Lung (tissue), 12 donors: ENCODE data around the gene YPEL4. TPM values are rescaled to one million over a fixed set of nuclear protein-coding genes. Genes with fewer than 3 reads are reported as not detected.

ENCODE experiments used
- ATAC-seq: fragments of 200-7000 bp; cut with Tn5 transposase; one replicate; pipeline ENCODE4 v1.9.1; 2020; ENCODE audit warnings: moderate number of reproducible peaks; ENCODE audit not compliant: insufficient read depth, low FRiP score
- DNase-seq, 3 donors: peaks; one replicate each; pipeline ENCODE4 v3.0.0-alpha.2; 2013 to 2017
- H3K27ac ChIP-seq, 2 donors: one replicate each; pipeline ENCODE4 v1.5.1; 2013; ENCODE audit warnings: mild to moderate bottlenecking in 2 of 2, moderate library complexity in 2 of 2, control low read depth in 1 of 2, inconsistent platforms in 1 of 2, low read depth in 1 of 2, low read length in 1 of 2
- H3K27me3 ChIP-seq, 3 donors: one replicate each; pipeline ENCODE4 v1.5.1; 2013; ENCODE audit warnings: low read length in 2 of 3; ENCODE audit not compliant: control insufficient read depth in 3 of 3, insufficient read depth in 3 of 3
- H3K36me3 ChIP-seq, 4 donors: one replicate each; pipeline ENCODE4 v1.5.1; 2013; ENCODE audit warnings: low read length in 4 of 4, mild to moderate bottlenecking in 1 of 4, moderate library complexity in 1 of 4; ENCODE audit not compliant: control insufficient read depth in 4 of 4, insufficient read depth in 4 of 4
- H3K4me1 ChIP-seq, 5 donors: one replicate each; pipeline ENCODE4 v1.5.1; 2013; ENCODE audit warnings: low read length in 5 of 5, mild to moderate bottlenecking in 2 of 5, moderate library complexity in 1 of 5; ENCODE audit not compliant: control insufficient read depth in 5 of 5, insufficient read depth in 5 of 5
- H3K4me3 ChIP-seq: one replicate; pipeline ENCODE4 v1.5.1; 2013; ENCODE audit warnings: mild to moderate bottlenecking, control low read depth, moderate library complexity
- H3K9ac ChIP-seq, 2 donors: one replicate each; pipeline ENCODE4 v1.5.1; 2013; ENCODE audit warnings: low read length in 2 of 2, control low read depth in 1 of 2; ENCODE audit not compliant: insufficient read depth in 1 of 2
- H3K9me3 ChIP-seq, 4 donors: one replicate each; pipeline ENCODE4 v1.5.1; 2013; ENCODE audit warnings: low read length in 3 of 4, mild to moderate bottlenecking in 1 of 4, moderate library complexity in 1 of 4; ENCODE audit not compliant: control insufficient read depth in 4 of 4, insufficient read depth in 3 of 4
- WGBS, 2 donors: extraction: QIAGEN DNeasy Blood & Tissue Kit; methylation state at CpG; one replicate each; pipeline ENCODE4 v1.1.7; 2013; 5-methylcytosine and 5-hydroxymethylcytosine counted together
- polyA plus RNA-seq, 2 donors: library from polyadenylated mRNA; stranded (reverse); fragments of 200-250 nt; gene quantifications; one replicate each; pipeline ENCODE4 v1.2.1, GENCODE V29; 2013
- total RNA-seq, 2 donors: library from RNA; depleted of rRNA in 1 of 2; stranded (reverse); fragments of >200 nt in 1 of 2; gene quantifications; one replicate each; pipeline ENCODE4 v1.2.1, GENCODE V29; 2014 to 2021
- TF ChIP-seq, protein P1 (sequence below): IDR thresholded peaks from 2 replicates; pipeline ENCODE4 v1.5.1; 2012; ENCODE audit warnings: mild to moderate bottlenecking; ENCODE audit errors: control extremely low read depth, extremely low read depth
- donor health status: control.
- donor health status: control.
- donor health status: Bipolar disorder and iron deficiency.
- donor health status: healthy.
- donor health status: DM: yes; HTN: yes; CAD: no.

YPEL4 gene
- total and polyA plus RNA-seq, 4 donors, result 0.71 to 3.1 (median 1.4) TPM

DNA sequence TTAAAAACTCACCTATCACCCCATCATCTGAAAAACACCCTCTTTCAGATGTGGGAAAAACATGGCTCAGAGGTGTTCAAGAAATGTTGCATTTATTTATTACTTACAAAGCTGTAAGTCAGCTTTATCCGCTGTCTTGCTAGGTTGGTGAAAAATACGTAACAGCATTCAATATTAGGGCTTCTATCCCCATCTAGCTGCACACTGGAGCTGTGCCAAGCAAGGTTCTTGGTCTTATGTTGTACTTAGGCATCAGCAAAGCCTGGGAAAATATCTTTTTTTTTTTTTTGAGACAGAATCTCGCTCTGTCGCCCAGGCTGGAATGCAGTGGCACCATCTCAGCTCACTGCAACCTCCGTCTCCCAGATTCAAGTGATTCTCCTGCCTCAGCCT is 44.7 kb downstream of the YPEL4 start:
- Histone ChIP-seq H3K4me1 (peaks cover 0 to 18% (median 0%) of the 10 kb centered on the region in 5 donors), H3K36me3 (peaks cover 6 to 24% (median 16%) of the 10 kb centered on the region in 4 donors), H3K9me3 (no peaks in the 10 kb centered on the region), H3K27ac (no peak overlapping the region), H3K4me3 (no peak overlapping the region), H3K27me3 (no peaks in the 10 kb centered on the region), H3K9ac (no peak overlapping the region)
- 89 to 95% methylated on average over 5 of the region's 5 CpGs for WGBS, 2 donors
- TF ChIP-seq, protein P1, sequence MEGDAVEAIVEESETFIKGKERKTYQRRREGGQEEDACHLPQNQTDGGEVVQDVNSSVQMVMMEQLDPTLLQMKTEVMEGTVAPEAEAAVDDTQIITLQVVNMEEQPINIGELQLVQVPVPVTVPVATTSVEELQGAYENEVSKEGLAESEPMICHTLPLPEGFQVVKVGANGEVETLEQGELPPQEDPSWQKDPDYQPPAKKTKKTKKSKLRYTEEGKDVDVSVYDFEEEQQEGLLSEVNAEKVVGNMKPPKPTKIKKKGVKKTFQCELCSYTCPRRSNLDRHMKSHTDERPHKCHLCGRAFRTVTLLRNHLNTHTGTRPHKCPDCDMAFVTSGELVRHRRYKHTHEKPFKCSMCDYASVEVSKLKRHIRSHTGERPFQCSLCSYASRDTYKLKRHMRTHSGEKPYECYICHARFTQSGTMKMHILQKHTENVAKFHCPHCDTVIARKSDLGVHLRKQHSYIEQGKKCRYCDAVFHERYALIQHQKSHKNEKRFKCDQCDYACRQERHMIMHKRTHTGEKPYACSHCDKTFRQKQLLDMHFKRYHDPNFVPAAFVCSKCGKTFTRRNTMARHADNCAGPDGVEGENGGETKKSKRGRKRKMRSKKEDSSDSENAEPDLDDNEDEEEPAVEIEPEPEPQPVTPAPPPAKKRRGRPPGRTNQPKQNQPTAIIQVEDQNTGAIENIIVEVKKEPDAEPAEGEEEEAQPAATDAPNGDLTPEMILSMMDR, result no peak
- ATAC-seq, result no peak
- peak; percentile 58 to 80 (median 74) for DNase-seq

DNA sequence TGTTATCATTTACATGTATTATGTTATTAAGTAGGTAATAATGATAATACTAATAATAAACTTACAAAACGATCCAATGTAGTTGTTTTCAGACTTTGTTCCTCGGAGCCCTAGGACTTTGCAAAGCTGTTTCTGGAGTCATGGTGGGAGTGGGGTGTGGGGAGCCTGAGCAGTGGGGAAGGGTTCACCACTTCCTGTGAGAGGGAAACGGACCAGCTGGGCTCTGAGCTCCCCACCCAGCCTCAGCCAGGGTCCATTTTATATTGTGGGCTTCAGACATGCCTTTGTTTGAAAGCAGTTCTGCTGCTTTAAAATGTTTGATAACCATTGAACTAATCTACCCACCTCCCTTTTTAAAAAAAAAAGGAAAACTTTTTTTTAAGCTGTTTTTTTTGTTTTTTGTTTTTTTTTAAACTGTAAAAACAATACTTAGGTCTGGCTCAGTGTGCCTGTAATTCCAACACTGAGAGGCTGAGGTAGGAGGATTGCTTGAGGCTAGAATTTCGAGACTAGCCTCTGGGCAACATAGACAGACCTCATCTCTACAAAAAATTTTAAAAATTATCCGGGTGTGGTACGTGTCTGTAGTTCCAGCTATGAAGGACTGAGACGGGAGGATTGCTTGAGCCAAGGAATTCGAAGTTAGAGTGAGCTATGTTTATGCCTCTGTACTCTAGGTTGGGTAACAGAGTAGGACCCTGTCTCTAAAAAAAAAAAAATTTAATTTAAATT is 45.2 kb downstream of the YPEL4 start:
- Histone ChIP-seq H3K4me1 (peaks cover 0 to 20% (median 3%) of the 10 kb centered on the region in 5 donors), H3K36me3 (peaks cover 6 to 20% (median 17%) of the 10 kb centered on the region in 4 donors), H3K4me3 (no peak overlapping the region), H3K9me3 (no peaks in the 10 kb centered on the region), H3K27me3 (no peaks in the 10 kb centered on the region), H3K9ac (peak overlapping the region in 1 of 2 donors; percentile 1), H3K27ac (no peak overlapping the region)
- TF ChIP-seq, protein P1, result no peak
- 50 to 59% methylated on average over 8 of the region's 8 CpGs for WGBS, 2 donors
- ATAC-seq (no peak), DNase-seq (peak; percentile 88 to 96 (median 93))

DNA sequence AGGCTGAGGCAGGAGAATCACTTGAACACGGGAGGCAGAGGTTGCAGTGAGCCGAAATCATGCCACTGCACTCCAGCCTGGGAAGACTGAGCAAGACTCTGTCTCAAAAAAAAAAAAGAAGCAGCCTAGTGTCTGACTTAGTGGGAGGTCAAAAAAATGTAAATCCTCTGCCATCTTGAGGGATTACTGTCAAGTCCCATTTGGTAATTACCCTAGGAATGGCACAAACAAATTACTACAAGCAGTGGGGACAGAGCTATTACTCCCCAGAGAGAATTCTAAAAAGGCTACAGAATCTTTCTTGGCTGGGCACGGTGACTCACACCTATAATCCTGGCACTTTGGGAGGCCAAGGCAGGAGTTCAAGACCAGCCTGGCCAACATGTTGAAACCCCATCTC is 48.4 kb downstream of the YPEL4 start:
- TF ChIP-seq, protein P1, result no peak
- ATAC-seq, result no peak
- WGBS, 2 donors, result 93% methylated on average over 3 of the region's 3 CpGs

More for the DNA sequence above, 48.4 kb downstream of the YPEL4 start:
- Histone ChIP-seq H3K4me3 (no peak overlapping the region), H3K9ac (no peak overlapping the region), H3K9me3 (no peaks in the 10 kb centered on the region), H3K36me3 (peaks cover 0 to 12% (median 8%) of the 10 kb centered on the region in 4 donors), H3K4me1 (peaks cover 4 to 34% (median 15%) of the 10 kb centered on the region in 5 donors), H3K27ac (no peak overlapping the region), H3K27me3 (no peaks in the 10 kb centered on the region)
- DNase-seq, result no peak
